Suprapubic skin (tissue), 4 donors: ENCODE results near the gene MYL9.

Source experiments
- POLR2A ChIP-seq, 2 donors: fragments of 450-650 bp; IDR thresholded peaks; one replicate each; pipeline ENCODE4 v1.6.1; 2017; ENCODE audit warnings: antibody characterized with exemption in 2 of 2, mild to moderate bottlenecking in 2 of 2, moderate library complexity in 2 of 2
- POLR2AphosphoS5 ChIP-seq, 3 donors: sonication (generic); formaldehyde crosslinking; IDR thresholded peaks; one replicate each; pipeline ENCODE4 v1.6.1; 2017; ENCODE audit warnings: antibody characterized with exemption in 3 of 3
- TF ChIP-seq, protein P1 (sequence below), 2 donors: fragments of 200-600 bp in 1 of 2; fragments of 450-650 bp in 1 of 2; sonication (generic) in 1 of 2; IDR thresholded peaks; one replicate each; pipeline ENCODE4 v1.5.1; 2016 to 2019; ENCODE audit warnings: antibody characterized with exemption in 2 of 2, mild to moderate bottlenecking in 1 of 2, moderate library complexity in 1 of 2

DNA sequence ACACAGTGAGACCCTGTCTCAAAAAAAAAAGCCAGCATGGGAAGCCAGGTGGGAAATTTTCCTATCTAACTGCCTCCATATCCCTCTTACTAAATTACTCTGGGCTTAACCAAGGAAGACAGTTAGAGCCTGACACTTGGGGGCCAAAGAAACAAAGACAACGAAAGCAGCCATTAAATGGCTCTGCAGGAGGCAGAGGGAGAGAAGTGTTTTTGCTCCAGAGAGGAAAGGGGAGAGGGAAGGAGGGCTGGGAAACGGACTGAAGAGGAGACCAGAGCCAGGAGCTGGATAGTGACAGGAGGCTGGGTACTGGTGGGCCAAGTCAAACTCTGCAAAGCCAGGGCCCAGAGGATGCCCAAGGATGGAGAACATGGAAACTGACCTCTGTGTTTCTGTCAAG is 21.4 kb downstream of the MYL9 start:
- TF ChIP-seq POLR2AphosphoS5 (IDR thresholded peaks at IDR 0.05), result no peak
- TF ChIP-seq, protein P1, sequence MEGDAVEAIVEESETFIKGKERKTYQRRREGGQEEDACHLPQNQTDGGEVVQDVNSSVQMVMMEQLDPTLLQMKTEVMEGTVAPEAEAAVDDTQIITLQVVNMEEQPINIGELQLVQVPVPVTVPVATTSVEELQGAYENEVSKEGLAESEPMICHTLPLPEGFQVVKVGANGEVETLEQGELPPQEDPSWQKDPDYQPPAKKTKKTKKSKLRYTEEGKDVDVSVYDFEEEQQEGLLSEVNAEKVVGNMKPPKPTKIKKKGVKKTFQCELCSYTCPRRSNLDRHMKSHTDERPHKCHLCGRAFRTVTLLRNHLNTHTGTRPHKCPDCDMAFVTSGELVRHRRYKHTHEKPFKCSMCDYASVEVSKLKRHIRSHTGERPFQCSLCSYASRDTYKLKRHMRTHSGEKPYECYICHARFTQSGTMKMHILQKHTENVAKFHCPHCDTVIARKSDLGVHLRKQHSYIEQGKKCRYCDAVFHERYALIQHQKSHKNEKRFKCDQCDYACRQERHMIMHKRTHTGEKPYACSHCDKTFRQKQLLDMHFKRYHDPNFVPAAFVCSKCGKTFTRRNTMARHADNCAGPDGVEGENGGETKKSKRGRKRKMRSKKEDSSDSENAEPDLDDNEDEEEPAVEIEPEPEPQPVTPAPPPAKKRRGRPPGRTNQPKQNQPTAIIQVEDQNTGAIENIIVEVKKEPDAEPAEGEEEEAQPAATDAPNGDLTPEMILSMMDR (IDR thresholded peaks at IDR 0.05), result no peak
- TF ChIP-seq POLR2A (IDR thresholded peaks at IDR 0.05), result no peak
